HG03066 (cell line): ENCODE results near the gene HTN3.
A peak's percentile ranks its signal among the peaks of the same experiment; 100 is the strongest.
"Not testable (repeated sequence)": the region's sequence is repeated elsewhere in the genome, so short reads cannot be mapped to it uniquely, and the experiment has no call there.

Experiments
- ATAC-seq: cut with Tn5 transposase; IDR thresholded peaks from one replicate; pipeline ENCODE4 v1.9.1; 2021; ENCODE audit warnings: low read depth; ENCODE audit not compliant: unreplicated experiment

The HTN3 gene

GRCh38 chr4:70028159-70028558 lies at the start of gene HTN3:
Gene HTN3, plus strand, starts transcription at chr4:70028459. Its CDS starts 2,282 bp downstream, at chr4:70030741.
- ATAC-seq = not testable (repeated sequence)

GRCh38 chr4:69984030-69984443 lies 44.2 kb upstream of the HTN3 start:
- no peak for ATAC-seq

- no peak for ATAC-seq
Measured at GRCh38 chr4:69986663-69987062, 41.6 kb upstream of the HTN3 start.

- no peak for ATAC-seq
Measured at GRCh38 chr4:69991016-69991415, 37.2 kb upstream of the HTN3 start.

- no peak for ATAC-seq
Measured at GRCh38 chr4:69994782-69995181, 33.5 kb upstream of the HTN3 start.

GRCh38 chr4:69995526-69996016 lies 32.7 kb upstream of the HTN3 start, which contains the start of gene STATH:
Gene STATH, plus strand, starts transcription at chr4:69995966. Its CDS starts 2,472 bp downstream, at chr4:69998438.
- no peak for ATAC-seq

GRCh38 chr4:69999420-69999819 lies 28.8 kb upstream of the HTN3 start:
- ATAC-seq = no peak

GRCh38 chr4:70000711-70001110 lies 27.5 kb upstream of the HTN3 start:
- no peak for ATAC-seq

- ATAC-seq = no peak
Measured at GRCh38 chr4:70002507-70002906, 25.8 kb upstream of the HTN3 start.

GRCh38 chr4:70008771-70009170 lies 19.5 kb upstream of the HTN3 start:
- ATAC-seq = no peak

GRCh38 chr4:70019006-70019405 lies 9.3 kb upstream of the HTN3 start:
- ATAC-seq = not testable (repeated sequence)

GRCh38 chr4:70023218-70023617 lies 5.0 kb upstream of the HTN3 start:
- no peak for ATAC-seq

- no peak for ATAC-seq
Measured at GRCh38 chr4:70027011-70027410, 1.2 kb upstream of the HTN3 start.

- not testable (repeated sequence) for ATAC-seq
Measured at GRCh38 chr4:70037559-70037958, 9.3 kb downstream of the HTN3 start.

- not testable (repeated sequence) for ATAC-seq
Measured at GRCh38 chr4:70039928-70040327, 11.7 kb downstream of the HTN3 start.

GRCh38 chr4:70041652-70042286 lies 13.5 kb downstream of the HTN3 start:
- no peak for ATAC-seq

GRCh38 chr4:70050138-70050537 lies 21.9 kb downstream of the HTN3 start, which contains the start of gene HTN1:
Gene HTN1, plus strand, starts transcription at chr4:70050438. Its CDS starts 2,639 bp downstream, at chr4:70053077.
- ATAC-seq = not testable (repeated sequence)

GRCh38 chr4:70056534-70056933 lies 28.3 kb downstream of the HTN3 start:
- ATAC-seq = not testable (repeated sequence)

GRCh38 chr4:70057651-70058050 lies 29.4 kb downstream of the HTN3 start:
- no peak for ATAC-seq

GRCh38 chr4:70059149-70059548 lies 30.9 kb downstream of the HTN3 start:
- no peak for ATAC-seq

GRCh38 chr4:70062000-70062399 lies 33.7 kb downstream of the HTN3 start:
- ATAC-seq = peak; percentile 70

- no peak for ATAC-seq
Measured at GRCh38 chr4:70080205-70080604, 51.9 kb downstream of the HTN3 start.
